MM.1S (cell line): ENCODE data around the gene DNAH5.

ENCODE experiments used
- DNase-seq: peaks from one replicate; pipeline ENCODE4 v3.0.0-alpha.2; 2015
- H2AFZ ChIP-seq: fragments of 300-600 bp; sonication (generic); 2 replicates; pipeline ENCODE4 v1.6.0; 2016; ENCODE audit warnings: antibody characterized with exemption, low read length
- H3F3A ChIP-seq: fragments of 300-600 bp; sonication (generic); 2 replicates; pipeline ENCODE4 v1.6.1; 2016; ENCODE audit warnings: mild to moderate bottlenecking, antibody characterized with exemption, low read length, moderate library complexity, mixed read lengths; ENCODE audit not compliant: insufficient read depth
- H3K27ac ChIP-seq: fragments of 300-600 bp; sonication (generic); 2 replicates; pipeline ENCODE4 v1.5.1; 2016; ENCODE audit warnings: mild to moderate bottlenecking, low read length
- H3K27me3 ChIP-seq: fragments of 300-600 bp; sonication (generic); replicated peaks from 2 replicates; pipeline ENCODE4 v1.6.0; 2016; ENCODE audit warnings: low read length; ENCODE audit not compliant: insufficient read depth
- H3K36me3 ChIP-seq: fragments of 300-600 bp; sonication (generic); replicated peaks from 2 replicates; pipeline ENCODE4 v1.6.1; 2016; ENCODE audit warnings: mild to moderate bottlenecking, low read length, mixed read lengths; ENCODE audit not compliant: insufficient read depth
- H3K4me1 ChIP-seq: fragments of 300-600 bp; sonication (generic); 2 replicates; pipeline ENCODE4 v1.6.1; 2016; ENCODE audit warnings: low read length, mixed read lengths
- H3K4me2 ChIP-seq: fragments of 300-600 bp; sonication (generic); 2 replicates; pipeline ENCODE4 v1.6.0; 2016; ENCODE audit warnings: low read depth, low read length
- H3K4me3 ChIP-seq: fragments of 300-600 bp; sonication (generic); 2 replicates; pipeline ENCODE4 v1.5.1; 2016; ENCODE audit warnings: low read length, mixed read lengths
- H3K79me2 ChIP-seq: fragments of 300-600 bp; sonication (generic); 2 replicates; pipeline ENCODE4 v1.6.1; 2016; ENCODE audit warnings: mixed run types, low read length, mixed read lengths
- H3K9ac ChIP-seq: fragments of 300-600 bp; sonication (generic); 2 replicates; pipeline ENCODE4 v1.6.1; 2016; ENCODE audit warnings: low read length, mixed read lengths
- H3K9me2 ChIP-seq: fragments of 300-600 bp; sonication (generic); replicated peaks from 2 replicates; pipeline ENCODE4 v1.6.1; 2016; ENCODE audit warnings: mild to moderate bottlenecking, low read length, mixed read lengths; ENCODE audit not compliant: insufficient read depth
- H3K9me3 ChIP-seq: fragments of 300-600 bp; sonication (generic); replicated peaks from 2 replicates; pipeline ENCODE4 v1.6.1; 2016; ENCODE audit warnings: mild to moderate bottlenecking, low read length, mixed read lengths; ENCODE audit not compliant: insufficient read depth
- H4K20me1 ChIP-seq: fragments of 300-600 bp; sonication (generic); 2 replicates; pipeline ENCODE4 v1.6.1; 2016; ENCODE audit warnings: mild to moderate bottlenecking, low read length, moderate library complexity, mixed read lengths; ENCODE audit not compliant: insufficient read depth
- EZH2 ChIP-seq: fragments of 300-600 bp; sonication (generic); optimal IDR thresholded peaks from 2 replicates; pipeline ENCODE3; 2017; ENCODE audit warnings: low read depth, mild to moderate bottlenecking, antibody characterized with exemption, low read length, mixed read lengths
- EZH2phosphoT487 ChIP-seq: fragments of 300-600 bp; sonication (generic); IDR thresholded peaks from 2 replicates; pipeline ENCODE4 v1.6.1; 2018; ENCODE audit warnings: antibody characterized with exemption, low read length
- TF ChIP-seq, protein P1 (sequence below): fragments of 300-600 bp; sonication (generic); IDR thresholded peaks from 2 replicates; pipeline ENCODE4 v1.5.1; 2016; ENCODE audit warnings: antibody characterized with exemption, low read length, mixed read lengths

DNAH5 gene

DNA sequence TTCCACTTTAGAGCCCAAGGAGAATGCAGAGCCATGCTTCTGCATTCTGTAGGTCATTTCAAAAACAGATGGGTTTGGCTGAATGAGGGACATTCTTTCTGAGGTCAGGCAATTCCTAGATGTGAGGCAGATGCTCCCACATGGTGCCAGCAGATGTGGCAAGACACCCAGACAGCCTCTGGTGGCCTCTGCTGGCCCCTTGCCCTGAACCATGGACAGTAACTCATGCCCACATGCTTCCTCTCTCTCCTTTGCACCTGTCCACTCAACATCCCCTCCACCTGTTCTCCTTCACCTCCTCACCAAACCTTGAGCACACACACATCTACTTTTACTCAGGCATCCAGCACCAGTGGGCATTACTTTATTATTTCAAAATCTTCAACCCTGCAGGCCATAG is 252.3 kb downstream of the DNAH5 start:
- Histone ChIP-seq H3F3A (no peaks in the 10 kb centered on the region), H3K27ac (no peak overlapping the region), H3K79me2 (no peaks in the 10 kb centered on the region), H3K4me1 (no peaks in the 10 kb centered on the region), H3K4me2 (no peak overlapping the region), H3K36me3 (no peaks in the 10 kb centered on the region), H3K9me2 (no peaks in the 10 kb centered on the region), H3K27me3 (no peaks in the 10 kb centered on the region), H3K4me3 (no peak overlapping the region), H4K20me1 (no peaks in the 10 kb centered on the region), H3K9me3 (no peaks in the 10 kb centered on the region), H2AFZ (no peak overlapping the region), H3K9ac (no peak overlapping the region)
- no peak for TF ChIP-seq EZH2
- DNase-seq = no peak

- no peak overlapping the region for H2AFZ ChIP-seq
- DNase-seq = no peak
- H3K79me2 ChIP-seq = no peaks in the 10 kb centered on the region
- no peak overlapping the region for H3K4me3 ChIP-seq
- H3K4me1 ChIP-seq = no peaks in the 10 kb centered on the region
- H3K27ac ChIP-seq = no peak overlapping the region
- H3K4me2 ChIP-seq = no peak overlapping the region
- H3K9me2 ChIP-seq = no peaks in the 10 kb centered on the region
- no peak overlapping the region for H3K9ac ChIP-seq
- H4K20me1 ChIP-seq = no peaks in the 10 kb centered on the region
- no peak for TF ChIP-seq EZH2phosphoT487
- no peak for TF ChIP-seq EZH2
- TF ChIP-seq, protein P1, sequence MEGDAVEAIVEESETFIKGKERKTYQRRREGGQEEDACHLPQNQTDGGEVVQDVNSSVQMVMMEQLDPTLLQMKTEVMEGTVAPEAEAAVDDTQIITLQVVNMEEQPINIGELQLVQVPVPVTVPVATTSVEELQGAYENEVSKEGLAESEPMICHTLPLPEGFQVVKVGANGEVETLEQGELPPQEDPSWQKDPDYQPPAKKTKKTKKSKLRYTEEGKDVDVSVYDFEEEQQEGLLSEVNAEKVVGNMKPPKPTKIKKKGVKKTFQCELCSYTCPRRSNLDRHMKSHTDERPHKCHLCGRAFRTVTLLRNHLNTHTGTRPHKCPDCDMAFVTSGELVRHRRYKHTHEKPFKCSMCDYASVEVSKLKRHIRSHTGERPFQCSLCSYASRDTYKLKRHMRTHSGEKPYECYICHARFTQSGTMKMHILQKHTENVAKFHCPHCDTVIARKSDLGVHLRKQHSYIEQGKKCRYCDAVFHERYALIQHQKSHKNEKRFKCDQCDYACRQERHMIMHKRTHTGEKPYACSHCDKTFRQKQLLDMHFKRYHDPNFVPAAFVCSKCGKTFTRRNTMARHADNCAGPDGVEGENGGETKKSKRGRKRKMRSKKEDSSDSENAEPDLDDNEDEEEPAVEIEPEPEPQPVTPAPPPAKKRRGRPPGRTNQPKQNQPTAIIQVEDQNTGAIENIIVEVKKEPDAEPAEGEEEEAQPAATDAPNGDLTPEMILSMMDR = no peak
- no peaks in the 10 kb centered on the region for H3K9me3 ChIP-seq
- no peaks in the 10 kb centered on the region for H3K27me3 ChIP-seq
- H3F3A ChIP-seq = no peaks in the 10 kb centered on the region
- no peaks in the 10 kb centered on the region for H3K36me3 ChIP-seq
Observed at GRCh38 chr5:13676531-13676930, 268.0 kb downstream of the DNAH5 start.

- no peak overlapping the region for H3K9ac ChIP-seq
- no peak for DNase-seq
- no peak overlapping the region for H3K4me3 ChIP-seq
- H3K27ac ChIP-seq = no peak overlapping the region
- H3K36me3 ChIP-seq = no peaks in the 10 kb centered on the region
- no peaks in the 10 kb centered on the region for H3F3A ChIP-seq
- H3K4me1 ChIP-seq = no peaks in the 10 kb centered on the region
- TF ChIP-seq EZH2phosphoT487 = no peak
- TF ChIP-seq EZH2 = no peak
- TF ChIP-seq, protein P1 = no peak
- no peaks in the 10 kb centered on the region for H3K27me3 ChIP-seq
- no peaks in the 10 kb centered on the region for H3K9me3 ChIP-seq
- no peaks in the 10 kb centered on the region for H3K9me2 ChIP-seq
- no peaks in the 10 kb centered on the region for H4K20me1 ChIP-seq
- H2AFZ ChIP-seq = no peak overlapping the region
- no peaks in the 10 kb centered on the region for H3K79me2 ChIP-seq
- H3K4me2 ChIP-seq = no peak overlapping the region
Observed at GRCh38 chr5:13674391-13674790, 270.1 kb downstream of the DNAH5 start.

DNA sequence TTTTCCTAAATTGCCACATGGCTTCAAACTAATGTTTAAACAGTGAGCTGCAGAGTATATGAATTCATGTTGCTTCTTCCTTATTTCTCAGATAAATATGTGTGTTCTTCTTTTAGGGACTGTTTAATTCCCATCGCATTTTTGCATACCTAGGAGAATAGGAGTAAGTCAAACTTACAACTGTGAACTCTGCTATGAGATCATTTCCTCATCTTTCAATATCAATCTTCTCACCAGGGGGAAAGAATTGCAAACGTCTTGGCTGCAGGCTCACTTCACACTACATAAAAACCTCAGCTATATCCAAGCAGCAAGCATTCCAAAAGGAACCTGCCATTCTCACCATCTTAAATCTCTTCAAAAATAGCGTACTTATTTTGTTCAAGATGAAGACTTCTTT is 271.0 kb downstream of the DNAH5 start:
- no peaks in the 10 kb centered on the region for H3F3A ChIP-seq
- no peak overlapping the region for H2AFZ ChIP-seq
- H3K9me3 ChIP-seq = no peaks in the 10 kb centered on the region
- H3K9ac ChIP-seq = no peak overlapping the region
- no peaks in the 10 kb centered on the region for H4K20me1 ChIP-seq
- H3K4me1 ChIP-seq = no peaks in the 10 kb centered on the region
- H3K4me2 ChIP-seq = no peak overlapping the region
- no peak overlapping the region for H3K4me3 ChIP-seq
- TF ChIP-seq EZH2phosphoT487 = no peak
- DNase-seq = no peak
- no peaks in the 10 kb centered on the region for H3K27me3 ChIP-seq
- H3K36me3 ChIP-seq = no peaks in the 10 kb centered on the region
- H3K79me2 ChIP-seq = no peaks in the 10 kb centered on the region
- H3K27ac ChIP-seq = no peak overlapping the region
- H3K9me2 ChIP-seq = no peaks in the 10 kb centered on the region
